ENCODE measurements around the gene ALPL. TPM values are rescaled to one million over a fixed set of nuclear protein-coding genes. Genes with fewer than 3 reads are reported as not detected.

ALPL gene
- total and polyA plus RNA-seq, 2 of the 4 experiments (the other 2 are of a cell fraction): 0.54 to 2.2 TPM

DNA sequence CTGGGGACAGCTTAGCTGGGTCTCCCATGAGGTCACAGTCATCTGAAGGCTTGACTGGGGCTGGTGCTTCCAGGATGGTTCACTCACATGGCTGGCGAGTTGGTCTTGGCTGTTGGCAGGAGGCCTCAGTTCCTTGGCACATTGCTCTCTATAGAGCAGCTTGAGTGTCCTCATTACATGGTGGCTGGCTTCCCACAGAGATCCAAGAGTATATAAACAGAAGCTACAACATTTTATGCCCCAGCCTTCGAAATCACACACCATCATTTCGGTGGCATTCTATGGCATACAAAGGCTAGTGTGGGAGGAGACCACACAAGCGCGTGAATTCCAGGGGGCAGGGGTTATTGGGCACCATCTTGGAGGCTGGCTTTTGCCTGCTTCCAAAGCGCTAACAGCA, 63.0 kb downstream of the ALPL start:
- CTCF ChIA-PET: interaction anchor here (1.6 kb wide), 1 partner anchor 87 kb away, joined by 3 read pairs; no protein-coding TSS in a partner anchor
- H3K79me1 ChIP-seq (ENCODE audit: low read depth in 1 of 2, low read length in 2 of 2): no peaks in the 10 kb centered on the region
- H3K4ac ChIP-seq (ENCODE audit: low read depth, low read length): no peak overlapping the region
- in situ Hi-C loops (cut with MboI; ENCODE audit: low sequenced_read_pairs) (loop anchor here (5.0 kb wide), 1 partner anchor 200 kb away; no protein-coding TSS in a partner anchor), dilution Hi-C loops (cut with HindIII; ENCODE audit: low sequenced_read_pairs, unreplicated experiment) (no loop called here), intact Hi-C loops (cut with micrococcal nuclease) (loop anchor here (10.0 kb wide), 1 partner anchor 307 kb away; no protein-coding TSS in a partner anchor)
- no peak overlapping the region for H3K9ac ChIP-seq (ENCODE audit: low read depth, low read length)
- H2AK5ac ChIP-seq (ENCODE audit: low read depth, low read length): peak overlapping the region; percentile 65; the same call in 1 of the 2 replicates
- ATAC-seq (ENCODE audit: low read depth): no peak
- 67% methylated on average over 1 of the region's 6 CpGs; no CpG with 5 or more reads in 1 of the 2 experiments for WGBS, 2 experiments (ENCODE audit: extremely low coverage in 2 of 2, insufficient read length in 1 of 2)
- H4K91ac ChIP-seq (ENCODE audit: insufficient read depth, low read depth, low read length): no peak overlapping the region
- no peak overlapping the region for H3K14ac ChIP-seq (replicated peaks; ENCODE audit: low read depth, low read length)
- no peaks in the 10 kb centered on the region for H3K36me3 ChIP-seq (ENCODE audit: control insufficient read depth, insufficient read depth, low read length)
- H3K9me1 ChIP-seq (ENCODE audit: insufficient read depth, low read length): peaks cover 10% of the 10 kb centered on the region
- no peak overlapping the region for H3K27ac ChIP-seq (ENCODE audit: insufficient read depth, low read length)
- H2AFZ ChIP-seq (replicated peaks; ENCODE audit: low read length, poor library complexity): no peak overlapping the region
- no peak overlapping the region for H4K5ac ChIP-seq (ENCODE audit: low read depth, low read length)
- no peak for DNase-seq
- no peak overlapping the region for H3K56ac ChIP-seq (ENCODE audit: extremely low read depth, insufficient read depth, low read length)
- no peaks in the 10 kb centered on the region; the same call in 1 of the 2 replicates for H3K27me3 ChIP-seq (ENCODE audit: control insufficient read depth, insufficient read depth, low read length)
- H3K4me1 ChIP-seq (ENCODE audit: control insufficient read depth, insufficient read depth, low read length): peaks cover 13% of the 10 kb centered on the region
- no peak overlapping the region for H2BK20ac ChIP-seq (ENCODE audit: low read depth, low read length)
- BruUV-seq (replicated peaks): no TSS peak
- no peak for TF ChIP-seq RCOR1 (IDR thresholded peaks at IDR 0.05; ENCODE audit: insufficient replicate concordance, low read length)
- TF ChIP-seq BHLHE40 (IDR thresholded peaks at IDR 0.05; ENCODE audit: low read depth, low read length): no peak
- TF ChIP-seq RFX5 (IDR thresholded peaks at IDR 0.05; ENCODE audit: low read depth, low read length): no peak
- TF ChIP-seq, protein P1, sequence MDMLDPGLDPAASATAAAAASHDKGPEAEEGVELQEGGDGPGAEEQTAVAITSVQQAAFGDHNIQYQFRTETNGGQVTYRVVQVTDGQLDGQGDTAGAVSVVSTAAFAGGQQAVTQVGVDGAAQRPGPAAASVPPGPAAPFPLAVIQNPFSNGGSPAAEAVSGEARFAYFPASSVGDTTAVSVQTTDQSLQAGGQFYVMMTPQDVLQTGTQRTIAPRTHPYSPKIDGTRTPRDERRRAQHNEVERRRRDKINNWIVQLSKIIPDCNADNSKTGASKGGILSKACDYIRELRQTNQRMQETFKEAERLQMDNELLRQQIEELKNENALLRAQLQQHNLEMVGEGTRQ (IDR thresholded peaks at IDR 0.05; ENCODE audit: low read depth, low read length): no peak
- no peak for TF ChIP-seq CHD1 (IDR thresholded peaks at IDR 0.05; ENCODE audit: low read depth, low read length)
- no peak for TF ChIP-seq FOS (IDR thresholded peaks at IDR 0.05; ENCODE audit: low read depth, low read length)
- TF ChIP-seq MAZ (IDR thresholded peaks at IDR 0.05; ENCODE audit: borderline replicate concordance, low read depth, low read length): no peak
- TF ChIP-seq, protein P2, sequence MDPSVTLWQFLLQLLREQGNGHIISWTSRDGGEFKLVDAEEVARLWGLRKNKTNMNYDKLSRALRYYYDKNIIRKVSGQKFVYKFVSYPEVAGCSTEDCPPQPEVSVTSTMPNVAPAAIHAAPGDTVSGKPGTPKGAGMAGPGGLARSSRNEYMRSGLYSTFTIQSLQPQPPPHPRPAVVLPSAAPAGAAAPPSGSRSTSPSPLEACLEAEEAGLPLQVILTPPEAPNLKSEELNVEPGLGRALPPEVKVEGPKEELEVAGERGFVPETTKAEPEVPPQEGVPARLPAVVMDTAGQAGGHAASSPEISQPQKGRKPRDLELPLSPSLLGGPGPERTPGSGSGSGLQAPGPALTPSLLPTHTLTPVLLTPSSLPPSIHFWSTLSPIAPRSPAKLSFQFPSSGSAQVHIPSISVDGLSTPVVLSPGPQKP (IDR thresholded peaks at IDR 0.05; ENCODE audit: borderline replicate concordance, low read depth, low read length): no peak
- TF ChIP-seq CEBPB (IDR thresholded peaks at IDR 0.05; ENCODE audit: low read depth, low read length): no peak
- no peak for TF ChIP-seq MXI1 (IDR thresholded peaks at IDR 0.05; ENCODE audit: borderline replicate concordance, low read depth, low read length)
- TF ChIP-seq NFE2L2 (IDR thresholded peaks at IDR 0.05; ENCODE audit: low read depth, low read length): no peak
- TF ChIP-seq MAFK (IDR thresholded peaks at IDR 0.05; ENCODE audit: low read depth, low read length): no peak
- TF ChIP-seq RAD21 (IDR thresholded peaks at IDR 0.05; ENCODE audit: low read length): no peak
- TF ChIP-seq, protein P3, sequence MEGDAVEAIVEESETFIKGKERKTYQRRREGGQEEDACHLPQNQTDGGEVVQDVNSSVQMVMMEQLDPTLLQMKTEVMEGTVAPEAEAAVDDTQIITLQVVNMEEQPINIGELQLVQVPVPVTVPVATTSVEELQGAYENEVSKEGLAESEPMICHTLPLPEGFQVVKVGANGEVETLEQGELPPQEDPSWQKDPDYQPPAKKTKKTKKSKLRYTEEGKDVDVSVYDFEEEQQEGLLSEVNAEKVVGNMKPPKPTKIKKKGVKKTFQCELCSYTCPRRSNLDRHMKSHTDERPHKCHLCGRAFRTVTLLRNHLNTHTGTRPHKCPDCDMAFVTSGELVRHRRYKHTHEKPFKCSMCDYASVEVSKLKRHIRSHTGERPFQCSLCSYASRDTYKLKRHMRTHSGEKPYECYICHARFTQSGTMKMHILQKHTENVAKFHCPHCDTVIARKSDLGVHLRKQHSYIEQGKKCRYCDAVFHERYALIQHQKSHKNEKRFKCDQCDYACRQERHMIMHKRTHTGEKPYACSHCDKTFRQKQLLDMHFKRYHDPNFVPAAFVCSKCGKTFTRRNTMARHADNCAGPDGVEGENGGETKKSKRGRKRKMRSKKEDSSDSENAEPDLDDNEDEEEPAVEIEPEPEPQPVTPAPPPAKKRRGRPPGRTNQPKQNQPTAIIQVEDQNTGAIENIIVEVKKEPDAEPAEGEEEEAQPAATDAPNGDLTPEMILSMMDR (conservative IDR thresholded peaks at IDR 0.05; ENCODE audit: low read depth, low read length): no peak
- TF ChIP-seq SMC3 (IDR thresholded peaks at IDR 0.05; ENCODE audit: low read depth, low read length): no peak
- TF ChIP-seq POLR2A (IDR thresholded peaks at IDR 0.05; ENCODE audit: low read depth, low read length): no peak
- no peak overlapping the region for H3K4me2 ChIP-seq (ENCODE audit: low read depth, low read length)
- no peak overlapping the region for H4K8ac ChIP-seq (ENCODE audit: low read depth in 2 of 2, low read length in 2 of 2)
- no peak overlapping the region for H2AK9ac ChIP-seq (replicated peaks; ENCODE audit: low read depth, low read length, poor library complexity)
- H3K18ac ChIP-seq (ENCODE audit: low read depth, low read length): no peak overlapping the region
- POLR2A ChIA-PET (ENCODE audit: unreplicated experiment): no interaction called here
- no peak overlapping the region for H2BK15ac ChIP-seq (ENCODE audit: low read depth, low read length)
- H4K20me1 ChIP-seq (ENCODE audit: insufficient read depth, low read length): 0 out of 2 replicates have a peak, but pooled peaks cover 3% of the 10 kb centered on the region
- H2BK5ac ChIP-seq (ENCODE audit: low read depth, low read length, poor library complexity, severe bottlenecking): no peak overlapping the region
- no peak overlapping the region for H2BK120ac ChIP-seq (ENCODE audit: low read depth, low read length)
- H3K23ac ChIP-seq (ENCODE audit: low read depth, low read length): no peak overlapping the region
- H3K9me3 ChIP-seq (ENCODE audit: control insufficient read depth, insufficient read depth, low read length): peaks cover 4% of the 10 kb centered on the region
- H3K4me3 ChIP-seq (ENCODE audit: insufficient read depth, low read depth, low read length): no peak overlapping the region

Measured in IMR-90 (cell line).